SK-N-SH treated with all-trans-retinoic acid at 6 μM for 48 hours (cell line): ENCODE measurements around the gene SP3.

Experiments used
- ARNTL ChIP-seq: fragments of 450-650 bp; formaldehyde crosslinking; IDR thresholded peaks from 2 replicates; pipeline ENCODE4 v1.5.0; 2020; ENCODE audit warnings: low read depth, mild to moderate bottlenecking, moderate library complexity, borderline replicate concordance
- BACH2 ChIP-seq: fragments of 250-450 bp; sonication (Bioruptor Pico); IDR thresholded peaks from 2 replicates; pipeline ENCODE4 v1.9.0; 2021; ENCODE audit warnings: mild to moderate bottlenecking, borderline replicate concordance
- CSDC2 ChIP-seq: fragments of 250-450 bp; sonication (Bioruptor Pico); IDR thresholded peaks from 2 replicates; pipeline ENCODE4 v1.5.0; 2020; ENCODE audit warnings: mild to moderate bottlenecking, moderate library complexity
- CSRNP3 ChIP-seq: fragments of 250-450 bp; sonication (Bioruptor Pico); IDR thresholded peaks from 2 replicates; pipeline ENCODE4 v1.5.1; 2021; ENCODE audit warnings: mild to moderate bottlenecking, moderate library complexity
- ESRRG ChIP-seq: fragments of 250-450 bp; sonication (Bioruptor Pico); IDR thresholded peaks from 2 replicates; pipeline ENCODE4 v1.6.1; 2021; ENCODE audit warnings: mild to moderate bottlenecking
- OSR1 ChIP-seq: fragments of 250-450 bp; sonication (Bioruptor Pico); IDR thresholded peaks from 2 replicates; pipeline ENCODE4 v1.8.0; 2022; ENCODE audit warnings: moderate library complexity, mild to moderate bottlenecking, inconsistent platforms
- POU6F1 ChIP-seq: fragments of 250-450 bp; sonication (Bioruptor Pico); IDR thresholded peaks from 2 replicates; pipeline ENCODE4 v1.8.0; 2021; ENCODE audit warnings: low read depth, mild to moderate bottlenecking, moderate library complexity, borderline replicate concordance
- RARB ChIP-seq: fragments of 250-450 bp; sonication (Bioruptor Pico); IDR thresholded peaks from 2 replicates; pipeline ENCODE4 v1.8.0; 2021; ENCODE audit warnings: mild to moderate bottlenecking, moderate library complexity
- TCF4 ChIP-seq: fragments of 250-450 bp; sonication (Bioruptor Pico); IDR thresholded peaks from 2 replicates; pipeline ENCODE4 v1.8.0; 2021; ENCODE audit warnings: mild to moderate bottlenecking, moderate library complexity, borderline replicate concordance
- ZFP30 ChIP-seq: fragments of 450-650 bp; formaldehyde crosslinking; IDR thresholded peaks from 2 replicates; pipeline ENCODE4 v1.5.0; 2022; ENCODE audit warnings: mild to moderate bottlenecking, moderate library complexity
- ZNF70 ChIP-seq: fragments of 450-650 bp; formaldehyde crosslinking; IDR thresholded peaks from 2 replicates; pipeline ENCODE4 v1.5.0; 2020; ENCODE audit warnings: mild to moderate bottlenecking, moderate library complexity
- ZNF8 ChIP-seq: fragments of 450-650 bp; formaldehyde crosslinking; IDR thresholded peaks from 2 replicates; pipeline ENCODE4 v1.5.0; 2020; ENCODE audit warnings: mild to moderate bottlenecking, moderate library complexity
- TF ChIP-seq, protein P1 (sequence below): fragments of 250-450 bp; sonication (Bioruptor Pico); IDR thresholded peaks from 2 replicates; pipeline ENCODE4 v1.5.1; 2020; ENCODE audit warnings: low read depth, mild to moderate bottlenecking, moderate library complexity
- TF ChIP-seq, protein P2 (sequence below): fragments of 250-450 bp; sonication (Bioruptor Pico); IDR thresholded peaks from 2 replicates; pipeline ENCODE4 v1.8.0; 2020; ENCODE audit warnings: mild to moderate bottlenecking, moderate library complexity, borderline replicate concordance

- TF ChIP-seq, protein P1, sequence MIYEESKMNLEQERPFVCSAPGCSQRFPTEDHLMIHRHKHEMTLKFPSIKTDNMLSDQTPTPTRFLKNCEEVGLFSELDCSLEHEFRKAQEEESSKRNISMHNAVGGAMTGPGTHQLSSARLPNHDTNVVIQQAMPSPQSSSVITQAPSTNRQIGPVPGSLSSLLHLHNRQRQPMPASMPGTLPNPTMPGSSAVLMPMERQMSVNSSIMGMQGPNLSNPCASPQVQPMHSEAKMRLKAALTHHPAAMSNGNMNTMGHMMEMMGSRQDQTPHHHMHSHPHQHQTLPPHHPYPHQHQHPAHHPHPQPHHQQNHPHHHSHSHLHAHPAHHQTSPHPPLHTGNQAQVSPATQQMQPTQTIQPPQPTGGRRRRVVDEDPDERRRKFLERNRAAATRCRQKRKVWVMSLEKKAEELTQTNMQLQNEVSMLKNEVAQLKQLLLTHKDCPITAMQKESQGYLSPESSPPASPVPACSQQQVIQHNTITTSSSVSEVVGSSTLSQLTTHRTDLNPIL, result no peak
- no peak for TF ChIP-seq ZNF70 (CRISPR knock-in tag)
- TF ChIP-seq CSDC2 (CRISPR knock-in tag), result no peak
- no peak for TF ChIP-seq POU6F1 (CRISPR knock-in tag)
- no peak for TF ChIP-seq ESRRG (CRISPR knock-in tag)
- TF ChIP-seq ZFP30 (CRISPR knock-in tag), result no peak
- no peak for TF ChIP-seq CSRNP3 (CRISPR knock-in tag)
- TF ChIP-seq ZNF8 (CRISPR knock-in tag), result no peak
- no peak for TF ChIP-seq TCF4
- TF ChIP-seq OSR1 (CRISPR knock-in tag), result no peak
- TF ChIP-seq RARB (CRISPR knock-in tag), result no peak
- no peak for TF ChIP-seq BACH2 (CRISPR knock-in tag)
- TF ChIP-seq, protein P2, sequence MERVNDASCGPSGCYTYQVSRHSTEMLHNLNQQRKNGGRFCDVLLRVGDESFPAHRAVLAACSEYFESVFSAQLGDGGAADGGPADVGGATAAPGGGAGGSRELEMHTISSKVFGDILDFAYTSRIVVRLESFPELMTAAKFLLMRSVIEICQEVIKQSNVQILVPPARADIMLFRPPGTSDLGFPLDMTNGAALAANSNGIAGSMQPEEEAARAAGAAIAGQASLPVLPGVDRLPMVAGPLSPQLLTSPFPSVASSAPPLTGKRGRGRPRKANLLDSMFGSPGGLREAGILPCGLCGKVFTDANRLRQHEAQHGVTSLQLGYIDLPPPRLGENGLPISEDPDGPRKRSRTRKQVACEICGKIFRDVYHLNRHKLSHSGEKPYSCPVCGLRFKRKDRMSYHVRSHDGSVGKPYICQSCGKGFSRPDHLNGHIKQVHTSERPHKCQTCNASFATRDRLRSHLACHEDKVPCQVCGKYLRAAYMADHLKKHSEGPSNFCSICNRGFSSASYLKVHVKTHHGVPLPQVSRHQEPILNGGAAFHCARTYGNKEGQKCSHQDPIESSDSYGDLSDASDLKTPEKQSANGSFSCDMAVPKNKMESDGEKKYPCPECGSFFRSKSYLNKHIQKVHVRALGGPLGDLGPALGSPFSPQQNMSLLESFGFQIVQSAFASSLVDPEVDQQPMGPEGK (CRISPR knock-in tag), result no peak
- no peak for TF ChIP-seq ARNTL (CRISPR knock-in tag)
These were observed 16.3 kb downstream of the SP3 start for GRCh38 chr2:173948842-173949241.
